Inflammatory macrophage treated with lipopolysaccharide for 1 hour (primary cell): ENCODE results near the gene CORO1C.
"Not testable (repeated sequence)": the region's sequence is repeated elsewhere in the genome, so short reads cannot be mapped to it uniquely, and the experiment has no call there.

ENCODE experiments used
- DNase-seq, 2 donors: peaks; one replicate each; pipeline ENCODE4 v3.0.0-alpha.2; 2020 to 2022

Gene CORO1C

DNA sequence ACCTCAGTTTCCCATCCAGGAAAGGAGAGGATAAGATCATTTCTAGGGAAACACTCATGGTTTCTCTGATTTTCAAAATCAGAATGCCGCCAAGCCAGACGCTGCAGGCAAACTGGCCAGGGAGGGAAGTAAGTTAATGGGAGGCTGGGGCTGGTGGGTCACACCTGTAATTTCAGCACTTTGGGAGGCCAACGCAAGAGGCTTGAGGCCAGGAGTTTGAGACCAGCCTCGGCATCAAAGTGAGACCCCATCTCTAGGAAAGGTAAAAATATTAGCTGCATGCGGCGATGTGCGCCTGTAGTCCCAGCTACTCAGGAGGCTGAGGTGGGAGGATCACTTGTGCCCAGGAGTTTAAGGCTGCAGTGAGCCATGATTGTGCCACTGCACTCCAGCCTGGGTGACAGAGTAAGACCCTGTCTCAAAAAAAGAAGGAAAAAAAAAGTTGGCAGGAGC lies 98.2 kb downstream of the CORO1C start:
- no peak for DNase-seq

DNA sequence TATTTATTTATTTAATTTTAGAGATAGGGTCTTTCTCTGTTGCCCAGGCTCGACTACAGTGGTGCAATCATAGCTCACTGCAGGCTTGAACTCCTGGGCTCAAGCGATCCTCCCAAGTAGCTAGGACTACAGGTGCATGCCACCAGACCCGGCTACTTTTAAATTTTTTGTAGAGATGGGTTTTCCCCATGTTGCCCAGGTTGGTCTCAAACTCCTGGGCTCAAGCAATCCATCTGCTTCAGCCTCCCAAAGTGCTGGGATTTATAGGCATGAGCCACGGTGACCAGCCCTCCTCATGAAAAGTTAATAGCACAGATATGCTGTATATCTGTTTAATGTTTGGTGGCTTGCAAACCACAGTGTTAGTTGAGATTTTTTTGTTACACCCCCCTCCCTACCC lies 100.1 kb downstream of the CORO1C start:
- not testable (repeated sequence) for DNase-seq

DNA sequence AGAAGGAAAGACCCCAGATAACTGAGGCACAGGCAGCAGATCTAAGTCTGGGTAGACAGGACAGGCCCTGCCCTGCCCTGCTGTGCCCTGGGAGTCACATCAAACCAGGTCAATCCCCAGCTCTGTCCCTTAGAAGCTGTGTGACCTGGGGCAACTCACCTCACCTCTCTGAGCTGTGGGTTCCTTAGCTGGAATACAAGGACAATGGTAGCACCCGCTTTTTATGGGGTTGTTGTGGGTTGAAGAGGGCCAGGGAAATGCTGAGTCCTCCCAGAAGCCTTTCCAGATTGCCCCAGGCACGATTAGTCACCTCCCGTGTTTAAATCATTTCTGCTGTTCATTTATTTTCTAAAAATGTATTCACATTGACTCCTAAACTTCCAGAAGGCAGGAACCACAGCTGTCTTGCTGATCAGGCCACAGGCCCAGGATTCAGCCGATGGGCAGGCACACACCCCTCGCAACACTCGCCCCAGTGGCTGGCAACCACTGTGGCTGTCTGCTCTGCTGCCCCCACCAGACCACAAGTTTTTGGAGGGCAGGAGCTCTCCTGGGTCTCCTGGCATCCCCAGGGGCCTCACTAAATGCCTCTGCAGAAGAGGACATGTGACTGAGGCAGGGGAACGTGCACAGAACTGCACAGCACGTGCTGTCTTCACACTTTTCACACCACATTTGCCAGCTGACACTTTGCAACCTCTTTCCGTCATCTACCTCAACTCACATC lies 100.7 kb downstream of the CORO1C start:
- no peak for DNase-seq

DNA sequence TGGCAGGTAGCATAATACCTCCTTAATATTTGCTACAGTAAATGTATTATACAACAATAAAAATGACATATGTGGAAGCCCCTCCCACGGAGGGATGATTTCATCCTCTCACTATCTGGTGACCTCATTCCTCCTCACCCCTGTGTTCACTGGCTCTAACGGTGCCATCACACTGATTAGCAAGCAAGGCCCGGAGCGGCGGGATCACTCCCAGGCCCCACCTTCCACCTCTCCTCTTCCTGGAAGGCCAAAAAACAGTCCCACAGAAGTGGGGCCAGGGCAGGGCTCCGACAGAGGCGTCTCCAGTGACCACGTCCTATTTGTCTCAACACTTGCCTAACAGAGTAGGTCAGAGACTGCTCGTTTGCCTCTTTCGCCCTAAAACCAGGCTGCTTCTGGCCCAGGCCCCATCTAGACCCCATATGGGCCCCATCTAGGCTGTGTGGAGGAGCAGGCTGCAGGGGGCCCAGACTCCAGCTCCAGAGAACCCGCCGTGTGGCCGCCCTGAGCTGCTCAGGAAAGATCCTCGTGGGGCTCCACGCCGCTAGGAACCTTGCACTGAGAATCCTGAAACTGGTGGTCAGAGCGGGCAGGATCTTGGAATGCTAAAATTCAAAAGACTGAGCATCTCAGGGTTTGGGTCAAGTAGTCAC lies 101.4 kb downstream of the CORO1C start:
- peak; percentile 91 to 93 for DNase-seq

DNA sequence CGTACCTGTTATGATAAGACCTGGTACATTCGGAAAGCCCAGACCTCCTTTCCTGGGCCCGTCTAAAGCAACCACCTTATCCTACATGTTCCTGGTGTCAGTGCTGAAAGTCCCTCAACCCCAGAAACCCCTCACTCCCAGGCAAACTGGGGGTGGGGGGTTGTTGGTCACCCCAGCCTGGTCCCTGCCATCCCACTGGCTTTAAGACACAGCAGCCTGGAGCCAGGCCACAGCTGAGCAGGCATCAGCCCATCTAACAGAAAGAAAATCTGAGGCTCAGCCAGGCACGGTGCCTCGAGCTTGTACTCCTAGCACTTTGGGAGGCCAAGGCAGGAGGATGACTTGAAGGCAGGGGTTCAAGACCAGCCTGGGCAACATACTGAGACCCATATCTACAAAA lies 102.2 kb downstream of the CORO1C start:
- DNase-seq = no peak

DNA sequence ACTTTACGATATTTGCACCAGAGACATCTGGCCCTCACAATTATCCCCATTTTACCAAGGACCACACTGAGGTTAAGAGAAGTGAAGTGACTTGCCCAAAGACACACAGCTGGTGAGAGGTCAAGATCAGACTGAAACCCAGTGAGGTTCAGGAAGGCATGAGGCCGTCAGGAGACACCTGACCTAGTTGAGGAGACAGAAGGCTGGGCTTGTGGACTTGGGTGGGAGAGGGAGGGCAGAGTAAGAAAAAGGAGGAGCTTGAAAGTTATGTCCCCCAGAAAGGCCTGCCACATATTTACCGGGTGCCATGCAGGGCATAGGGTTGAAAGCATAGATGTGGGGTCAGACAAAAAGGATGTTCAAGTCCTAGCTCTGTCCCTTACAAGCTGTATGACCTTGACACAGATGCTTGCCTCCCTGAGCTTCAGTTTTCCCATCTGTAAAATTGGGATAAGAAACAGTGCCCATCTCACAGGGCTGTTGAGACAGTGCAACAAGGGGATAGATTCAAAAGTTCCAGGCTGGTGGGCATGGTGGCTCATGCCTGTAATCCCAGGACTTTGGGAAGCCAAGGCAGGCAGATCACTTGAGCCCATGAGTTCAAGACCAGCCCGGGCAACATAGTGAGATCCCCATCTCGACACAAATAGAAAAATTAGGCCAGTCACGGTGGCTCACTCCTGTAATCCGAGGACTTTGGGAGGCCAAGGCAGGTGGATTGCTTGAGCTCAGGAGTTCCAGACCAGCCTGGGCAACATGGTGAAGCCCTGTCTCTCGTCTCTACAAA lies 104.0 kb downstream of the CORO1C start:
- no peak for DNase-seq

DNA sequence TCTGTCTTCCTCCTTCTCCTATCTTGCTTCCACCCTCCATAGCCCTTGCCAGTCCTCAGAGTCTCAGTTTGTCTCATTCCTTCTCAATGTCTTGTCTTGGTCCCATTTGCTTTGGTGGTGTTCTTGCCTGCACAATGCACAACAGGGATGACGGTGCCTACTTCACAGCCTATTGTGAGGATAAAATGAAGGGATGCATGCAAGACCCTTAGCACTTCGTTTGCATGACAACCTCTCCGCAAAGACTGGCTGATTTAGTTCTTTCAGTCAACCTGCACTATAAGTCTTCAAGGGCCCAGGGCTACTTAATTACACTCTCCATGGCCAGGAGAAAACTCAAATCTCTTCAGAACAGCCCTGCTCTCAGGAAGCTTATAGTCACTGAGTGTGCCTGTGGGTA lies 106.1 kb downstream of the CORO1C start:
- DNase-seq = no peak

GRCh38 chr12:108623577-108623976 lies 107.7 kb downstream of the CORO1C start:
- DNase-seq = no peak

- no peak for DNase-seq
Observed at GRCh38 chr12:108622921-108623514, 108.3 kb downstream of the CORO1C start.

- peak; percentile 71 to 78 for DNase-seq
Observed at GRCh38 chr12:108622421-108622820, 108.9 kb downstream of the CORO1C start.

- no peak for DNase-seq
Observed at GRCh38 chr12:108621161-108621560, 110.2 kb downstream of the CORO1C start.

DNA sequence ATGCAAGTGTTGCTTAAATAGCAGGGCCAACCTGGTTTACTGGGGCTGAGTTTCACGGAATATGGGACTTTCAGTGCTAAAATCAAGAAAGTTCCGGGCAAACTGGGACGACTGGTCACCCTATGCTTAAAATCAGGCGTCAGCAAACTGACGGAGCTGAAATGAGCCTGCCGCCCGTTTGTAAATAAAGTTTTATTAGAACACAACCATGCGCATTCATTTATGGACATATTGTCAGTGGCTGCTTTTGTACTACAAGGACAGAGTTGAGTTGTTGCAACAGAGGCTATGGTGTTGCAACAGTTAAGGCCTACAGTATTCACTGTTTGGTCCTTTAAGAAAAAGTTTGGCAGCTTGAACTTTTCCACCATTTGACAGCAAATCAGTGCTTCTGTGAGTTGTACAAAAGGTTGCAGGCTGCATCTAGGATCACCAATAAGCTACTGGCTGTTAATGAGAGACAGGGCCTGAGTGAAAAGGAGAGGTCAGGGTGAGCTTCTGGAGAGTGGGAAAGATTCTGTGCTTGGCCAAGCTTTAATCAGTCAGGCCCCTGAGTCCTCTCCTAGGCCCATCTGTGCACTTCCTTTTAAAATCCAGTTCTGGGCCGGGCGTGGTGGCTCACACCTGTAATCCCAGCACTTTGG lies 111.0 kb downstream of the CORO1C start:
- peak; percentile 74 to 80 for DNase-seq

DNA sequence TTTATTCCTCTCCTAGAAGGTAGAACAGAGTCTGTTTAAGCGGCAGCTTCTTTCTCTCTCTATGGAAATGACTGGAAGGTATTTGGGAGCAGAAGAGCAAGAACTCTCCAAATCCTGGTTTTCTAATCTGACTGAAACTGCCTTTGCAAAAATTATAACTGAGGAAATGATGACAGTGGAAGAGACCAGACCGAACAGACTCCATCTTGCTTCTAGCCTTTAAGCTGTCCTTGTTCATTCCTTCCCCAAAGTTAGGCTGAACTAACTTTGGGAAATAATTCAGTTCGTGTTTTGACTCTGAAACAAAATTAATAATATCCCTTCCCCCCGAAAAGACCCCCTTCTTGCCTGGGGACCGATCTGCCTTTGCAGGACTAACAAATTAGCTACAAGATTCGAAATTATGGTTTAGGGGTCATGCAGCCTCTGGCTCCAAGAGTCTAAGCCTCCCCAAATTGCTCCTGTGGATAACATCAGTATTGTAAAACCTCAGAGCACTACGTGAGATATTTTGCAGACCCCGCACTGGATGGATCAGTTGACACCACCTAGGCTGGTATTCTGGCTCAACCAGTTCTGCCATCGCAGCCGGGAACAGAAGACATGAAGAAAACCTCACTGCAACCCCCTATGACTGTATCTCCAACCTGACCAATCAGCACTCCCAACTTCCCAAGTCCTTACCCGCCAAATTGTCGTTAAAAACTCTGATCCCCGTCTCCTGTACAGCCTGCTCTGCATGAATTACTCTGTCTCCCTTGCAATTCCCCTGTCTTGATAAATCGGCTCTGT lies 111.8 kb downstream of the CORO1C start:
- no peak for DNase-seq

GRCh38 chr12:108618953-108619274 lies 112.4 kb downstream of the CORO1C start:
- DNase-seq = not testable (repeated sequence)

- DNase-seq = peak; percentile 72 to 89
Observed at GRCh38 chr12:108618079-108618952, 113.0 kb downstream of the CORO1C start.

- peak; percentile 71 to 93 for DNase-seq
Observed at GRCh38 chr12:108616941-108617858, 114.1 kb downstream of the CORO1C start.

- no peak for DNase-seq
Observed at GRCh38 chr12:108616359-108616758, 115.0 kb downstream of the CORO1C start.

DNA sequence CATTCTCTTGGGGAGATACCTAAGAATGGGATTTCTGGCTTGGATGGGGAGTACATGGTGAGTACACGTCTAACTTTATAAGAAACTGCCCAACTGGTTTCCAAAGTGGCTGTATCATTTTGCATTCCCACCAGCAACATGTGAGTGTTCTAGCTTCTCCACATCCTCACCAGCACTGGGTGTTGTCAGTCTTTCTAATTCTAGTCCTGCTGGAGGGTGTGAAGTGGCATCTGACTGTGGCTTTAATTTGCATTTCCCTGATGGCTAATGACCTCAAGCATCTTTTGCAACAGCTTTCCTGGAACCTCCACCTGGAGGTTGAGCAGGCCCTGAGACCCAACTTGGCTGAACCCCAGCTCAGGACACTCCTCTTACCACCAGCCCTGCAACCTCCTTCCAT lies 115.4 kb downstream of the CORO1C start:
- no peak for DNase-seq

- DNase-seq = no peak
Observed at GRCh38 chr12:108614639-108615038, 116.7 kb downstream of the CORO1C start.

DNA sequence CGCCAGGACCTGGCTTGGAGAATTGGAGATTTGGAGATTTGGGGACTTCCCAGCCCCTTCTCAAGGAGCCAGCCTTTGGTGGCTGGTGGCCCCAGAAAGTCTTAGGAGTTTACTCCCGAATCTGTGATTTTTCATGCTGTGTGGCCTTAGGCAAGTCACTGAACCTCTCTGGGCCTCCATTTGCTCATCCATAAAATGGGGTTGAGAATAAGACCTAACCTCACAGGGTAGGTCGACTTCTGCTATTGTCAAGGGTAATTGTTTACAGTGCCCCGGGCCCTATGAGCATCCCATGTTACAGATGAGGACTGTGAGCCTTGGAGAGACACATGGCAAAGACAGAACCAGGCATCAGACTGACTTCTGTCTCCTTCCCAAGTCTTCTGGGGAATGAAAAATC lies 117.3 kb downstream of the CORO1C start:
- no peak for DNase-seq
